Rectal smooth muscle tissue (tissue), 1 donor: Measurements from ENCODE around the gene ROBO1.
"Not testable (repeated sequence)": the region's sequence is repeated elsewhere in the genome, so short reads cannot be mapped to it uniquely, and the experiment has no call there.

ENCODE experiments used
- H3K27ac ChIP-seq: one replicate; pipeline ENCODE4 v1.7.0; 2013; ENCODE audit warnings: low read depth, low read length, inconsistent platforms
- H3K27me3 ChIP-seq: one replicate; pipeline ENCODE4 v1.7.0; 2013; ENCODE audit warnings: low read length; ENCODE audit not compliant: control insufficient read depth, insufficient read depth
- H3K36me3 ChIP-seq: one replicate; pipeline ENCODE4 v1.7.0; 2013; ENCODE audit warnings: low read length; ENCODE audit not compliant: control insufficient read depth, insufficient read depth
- H3K4me1 ChIP-seq: one replicate; pipeline ENCODE4 v1.7.0; 2013; ENCODE audit warnings: low read length; ENCODE audit not compliant: control insufficient read depth, insufficient read depth
- H3K4me3 ChIP-seq: one replicate; pipeline ENCODE4 v1.7.0; 2013; ENCODE audit warnings: low read length
- H3K9ac ChIP-seq: one replicate; pipeline ENCODE4 v1.7.0; 2013; ENCODE audit warnings: low read length

ROBO1 gene

DNA sequence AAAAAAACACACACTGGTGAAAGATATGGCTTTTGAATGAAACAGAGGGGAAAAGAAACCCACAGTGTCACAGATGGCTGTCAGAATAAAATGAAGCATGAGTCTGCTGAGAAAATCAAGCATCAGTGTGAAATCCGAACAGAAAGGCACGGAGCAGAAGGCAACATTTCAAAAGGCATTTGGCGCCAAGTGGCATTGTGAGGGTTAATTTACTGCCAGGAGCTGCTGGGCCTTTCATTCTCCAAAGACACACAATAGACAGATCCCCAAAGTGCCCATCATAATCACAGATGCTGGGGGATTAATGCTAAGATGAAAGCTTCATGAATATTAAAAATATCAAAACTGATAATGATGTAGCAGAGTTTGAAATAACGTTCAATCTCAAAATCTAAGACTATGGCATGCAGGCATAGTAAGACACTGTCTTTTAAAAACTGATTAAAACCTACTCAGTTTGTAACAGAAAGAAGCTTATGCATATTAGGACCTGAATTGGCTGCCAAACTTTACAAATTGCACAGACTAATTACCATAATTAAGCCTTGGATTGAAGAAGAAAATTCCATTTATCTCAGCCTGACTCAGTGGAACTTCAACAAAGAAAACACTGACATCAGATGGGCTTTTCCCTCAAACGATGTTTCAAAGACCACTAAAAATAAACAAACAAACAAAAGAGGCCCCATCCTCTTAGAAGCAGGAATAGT, 589.2 kb downstream of the ROBO1 start:
- H3K4me1 ChIP-seq: peaks cover 2% of the 10 kb centered on the region
- no peak overlapping the region for H3K27ac ChIP-seq
- no peaks in the 10 kb centered on the region for H3K36me3 ChIP-seq
- no peak overlapping the region for H3K4me3 ChIP-seq
- no peaks in the 10 kb centered on the region for H3K27me3 ChIP-seq
- H3K9ac ChIP-seq: no peak overlapping the region

DNA sequence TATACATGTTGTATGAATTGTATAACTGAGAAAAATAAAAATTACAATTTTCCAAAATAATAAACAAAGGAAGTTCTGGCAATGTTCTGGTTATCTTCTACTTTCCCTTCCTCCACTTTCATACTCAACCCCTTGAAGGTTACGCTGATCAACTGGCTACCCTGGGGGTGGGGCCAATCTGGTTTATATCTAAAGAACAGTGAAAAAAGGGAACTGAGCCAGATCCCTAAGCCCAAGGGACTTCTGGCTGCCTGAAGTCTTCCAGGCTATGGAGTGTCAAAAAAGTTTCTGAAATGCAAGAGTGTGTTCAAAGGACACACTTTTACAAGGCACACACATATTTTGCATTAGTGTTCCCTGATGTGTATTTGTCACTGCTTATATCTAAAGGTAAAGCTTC, 591.9 kb downstream of the ROBO1 start:
- Histone ChIP-seq H3K9ac (no peak overlapping the region), H3K27me3 (no peaks in the 10 kb centered on the region), H3K4me1 (peaks cover 2% of the 10 kb centered on the region), H3K27ac (no peak overlapping the region), H3K4me3 (no peak overlapping the region), H3K36me3 (no peaks in the 10 kb centered on the region)

DNA sequence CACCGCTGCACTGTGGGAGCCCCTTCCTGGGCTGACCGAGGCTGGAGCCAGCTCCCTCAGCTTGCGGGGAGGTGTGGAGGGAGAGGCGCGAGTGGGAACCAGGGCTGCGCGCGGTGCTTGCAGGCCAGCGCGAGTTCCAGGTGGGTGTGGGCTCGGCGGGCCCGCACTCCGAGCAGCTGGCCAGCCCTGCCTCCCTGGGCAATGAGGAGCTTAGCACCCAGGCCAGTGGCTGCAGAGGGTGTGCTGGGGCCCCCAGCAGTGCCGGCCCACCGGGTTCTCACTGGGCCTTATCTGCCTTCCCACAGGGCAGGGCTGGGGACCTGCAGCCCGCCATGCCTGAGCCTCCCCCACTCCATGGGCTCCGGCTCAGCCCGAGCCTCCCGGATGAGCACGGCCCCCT, 594.5 kb downstream of the ROBO1 start:
- H3K27ac ChIP-seq, H3K27me3 ChIP-seq: not testable (repeated sequence)

DNA sequence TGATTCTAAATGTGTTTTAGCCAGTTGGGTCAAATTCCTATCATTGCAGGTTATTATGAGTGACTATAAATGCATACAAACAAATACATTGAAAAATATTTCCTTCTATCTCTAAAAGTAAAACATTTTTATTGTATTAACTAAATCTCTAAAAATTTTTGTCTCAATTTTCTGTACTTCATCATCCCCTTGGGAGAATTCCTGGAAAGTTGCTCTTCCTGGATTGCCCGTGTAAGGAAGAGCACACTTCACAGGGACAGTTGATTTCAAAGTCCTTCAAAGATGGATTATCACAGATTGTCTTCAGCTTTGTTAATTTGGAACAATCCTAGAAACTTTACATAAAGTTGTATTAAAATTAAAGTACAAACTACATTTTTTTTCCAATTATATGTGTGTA, 595.6 kb downstream of the ROBO1 start:
- no peak overlapping the region for H3K4me3 ChIP-seq
- no peaks in the 10 kb centered on the region for H3K36me3 ChIP-seq
- no peak overlapping the region for H3K27ac ChIP-seq
- H3K4me1 ChIP-seq: peaks cover 8% of the 10 kb centered on the region
- no peak overlapping the region for H3K9ac ChIP-seq
- H3K27me3 ChIP-seq: no peaks in the 10 kb centered on the region

More for the DNA sequence above, 594.5 kb downstream of the ROBO1 start:
- H3K4me3 ChIP-seq, H3K4me1 ChIP-seq, H3K9ac ChIP-seq, H3K36me3 ChIP-seq: not testable (repeated sequence)

DNA sequence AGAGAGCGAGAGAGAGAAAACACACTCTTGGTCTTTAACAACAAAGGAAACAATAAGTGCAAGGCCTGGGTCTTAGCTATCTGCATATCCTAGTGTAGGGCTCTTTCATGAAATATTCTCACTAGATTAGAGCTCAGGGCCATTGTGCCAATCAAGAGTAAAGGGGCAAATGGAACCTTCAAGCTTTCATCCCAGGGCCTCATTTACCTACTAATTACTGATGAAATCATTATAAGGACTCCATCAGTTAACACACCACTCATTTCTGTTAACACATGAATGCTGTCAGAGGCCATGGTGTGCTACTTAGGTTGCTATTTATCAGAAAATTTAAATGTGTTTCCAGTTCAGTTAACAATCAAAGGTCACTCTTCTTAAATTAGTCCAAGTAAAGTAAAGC, 597.8 kb downstream of the ROBO1 start:
- H3K9ac ChIP-seq: no peak overlapping the region
- H3K27ac ChIP-seq: no peak overlapping the region
- peaks cover 5% of the 10 kb centered on the region for H3K4me1 ChIP-seq
- no peaks in the 10 kb centered on the region for H3K27me3 ChIP-seq
- H3K36me3 ChIP-seq: no peaks in the 10 kb centered on the region
- no peak overlapping the region for H3K4me3 ChIP-seq

DNA sequence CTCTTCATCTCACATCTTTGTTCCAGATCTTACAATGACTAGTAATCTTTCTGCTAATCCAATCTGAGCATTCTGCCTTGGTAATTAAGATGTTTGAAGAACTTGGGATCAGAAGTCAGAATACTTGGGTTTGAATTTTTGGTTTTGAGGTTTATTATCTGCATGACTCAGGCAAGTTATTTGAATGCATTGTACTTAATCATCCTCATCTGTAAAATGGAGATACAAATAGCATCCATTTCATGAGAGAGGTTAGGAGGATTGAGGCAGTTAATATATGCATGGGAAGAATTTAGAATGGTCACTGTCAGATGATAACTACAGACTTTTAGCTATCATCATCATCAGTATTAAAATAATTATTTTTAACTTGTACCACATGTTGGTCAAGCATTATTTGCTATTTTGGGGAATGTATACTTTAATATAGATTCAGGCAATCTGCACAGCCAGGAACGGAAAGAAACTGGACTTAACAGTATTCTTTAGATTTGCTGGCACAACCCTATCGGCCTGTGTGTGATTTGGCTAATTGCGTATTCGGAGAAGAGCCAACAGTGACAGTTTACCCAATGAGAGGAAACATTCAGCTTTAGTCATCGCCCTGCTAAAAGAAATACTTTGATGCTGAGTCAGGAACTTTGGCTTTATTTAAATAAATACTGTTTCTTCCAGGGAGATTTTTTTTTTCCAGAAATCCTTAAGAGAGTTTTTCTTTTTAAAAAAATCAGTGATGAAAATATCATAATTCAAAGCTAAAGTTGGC, 600.0 kb downstream of the ROBO1 start:
- Histone ChIP-seq H3K4me3 (no peak overlapping the region), H3K4me1 (peaks cover 5% of the 10 kb centered on the region), H3K36me3 (no peaks in the 10 kb centered on the region), H3K27me3 (no peaks in the 10 kb centered on the region), H3K9ac (no peak overlapping the region), H3K27ac (no peak overlapping the region)

DNA sequence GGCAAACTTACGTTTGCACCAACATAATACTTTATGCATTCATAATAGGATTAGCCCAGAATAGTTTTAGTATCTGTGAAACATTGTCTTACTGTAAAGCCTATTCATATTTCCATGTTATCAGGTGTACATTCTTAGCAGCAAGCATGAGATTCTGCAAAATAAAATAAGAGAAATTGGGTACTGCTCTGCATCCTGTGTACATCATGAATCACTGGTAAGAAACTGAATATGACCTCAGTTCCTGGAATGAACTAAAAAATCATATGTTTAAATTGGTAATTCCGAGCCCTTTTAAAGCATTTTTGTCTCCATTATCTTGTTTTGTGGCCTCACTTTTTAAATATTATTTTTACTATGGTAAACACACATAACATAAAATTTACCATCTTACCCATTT, 605.1 kb downstream of the ROBO1 start:
- no peaks in the 10 kb centered on the region for H3K36me3 ChIP-seq
- no peak overlapping the region for H3K27ac ChIP-seq
- H3K27me3 ChIP-seq: no peaks in the 10 kb centered on the region
- H3K4me1 ChIP-seq: peaks cover 1% of the 10 kb centered on the region
- H3K4me3 ChIP-seq: no peak overlapping the region
- H3K9ac ChIP-seq: no peak overlapping the region

DNA sequence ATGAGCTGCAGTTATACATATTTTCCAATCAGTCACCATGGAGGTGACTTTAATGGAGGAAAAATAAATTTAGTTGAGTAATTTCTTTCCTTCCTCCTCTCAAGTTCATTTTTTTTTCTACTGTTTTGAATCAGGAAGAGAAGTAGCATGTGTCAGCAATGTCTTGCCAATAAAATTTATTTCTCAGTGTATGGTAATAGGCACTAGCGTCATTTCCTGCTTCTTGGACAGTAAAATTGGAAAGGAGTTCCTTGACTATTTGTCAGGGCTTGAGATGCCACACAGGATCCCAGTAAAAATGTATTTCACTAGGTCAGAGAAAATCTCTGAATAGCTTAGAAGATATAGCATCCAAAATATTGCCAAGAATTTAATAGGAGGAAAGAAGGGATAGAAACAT, 605.9 kb downstream of the ROBO1 start:
- Histone ChIP-seq H3K9ac (no peak overlapping the region), H3K4me3 (no peak overlapping the region), H3K27me3 (no peaks in the 10 kb centered on the region), H3K36me3 (no peaks in the 10 kb centered on the region), H3K4me1 (no peaks in the 10 kb centered on the region), H3K27ac (no peak overlapping the region)

DNA sequence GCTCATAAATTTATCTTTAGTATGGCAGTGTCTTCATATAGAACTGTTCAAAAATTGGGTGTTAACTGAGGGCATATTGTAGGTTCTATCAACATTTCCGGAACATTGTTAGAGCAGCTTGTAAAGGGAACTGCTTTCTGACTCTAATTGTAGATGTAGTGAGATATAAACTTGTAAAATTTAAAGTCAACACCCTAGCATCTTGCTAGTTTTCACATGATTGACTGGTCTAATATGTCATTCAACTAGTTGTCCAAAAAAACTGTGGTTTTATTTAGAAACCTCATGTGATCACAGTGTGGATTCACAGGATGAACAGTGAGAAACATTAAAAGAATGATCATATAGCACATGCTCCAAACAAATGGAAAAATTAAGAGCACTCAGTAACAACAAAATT, 607.4 kb downstream of the ROBO1 start:
- Histone ChIP-seq H3K4me1 (no peaks in the 10 kb centered on the region), H3K27me3 (no peaks in the 10 kb centered on the region), H3K36me3 (no peaks in the 10 kb centered on the region), H3K9ac (no peak overlapping the region), H3K27ac (no peak overlapping the region), H3K4me3 (no peak overlapping the region)

DNA sequence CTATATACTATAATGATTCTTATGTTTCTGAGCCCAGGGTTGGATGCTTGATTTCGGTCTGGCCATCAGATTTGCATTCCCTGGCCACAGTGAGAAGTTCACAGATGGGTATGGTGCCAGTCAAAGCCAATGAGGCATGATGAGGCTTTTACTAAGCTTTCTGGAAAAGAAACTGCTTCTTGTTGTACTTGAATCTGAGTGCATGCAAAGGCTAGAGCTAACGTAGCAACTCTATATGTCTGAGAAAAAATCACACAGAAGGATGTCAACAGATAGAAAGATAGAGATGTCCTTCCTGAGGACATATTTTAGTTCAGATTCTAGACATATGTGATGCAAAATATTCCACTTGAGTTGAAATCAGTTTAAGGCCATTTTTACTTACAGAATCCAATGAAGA, 608.1 kb downstream of the ROBO1 start:
- Histone ChIP-seq H3K36me3 (no peaks in the 10 kb centered on the region), H3K27ac (no peak overlapping the region), H3K9ac (no peak overlapping the region), H3K4me1 (no peaks in the 10 kb centered on the region), H3K4me3 (no peak overlapping the region), H3K27me3 (no peaks in the 10 kb centered on the region)

DNA sequence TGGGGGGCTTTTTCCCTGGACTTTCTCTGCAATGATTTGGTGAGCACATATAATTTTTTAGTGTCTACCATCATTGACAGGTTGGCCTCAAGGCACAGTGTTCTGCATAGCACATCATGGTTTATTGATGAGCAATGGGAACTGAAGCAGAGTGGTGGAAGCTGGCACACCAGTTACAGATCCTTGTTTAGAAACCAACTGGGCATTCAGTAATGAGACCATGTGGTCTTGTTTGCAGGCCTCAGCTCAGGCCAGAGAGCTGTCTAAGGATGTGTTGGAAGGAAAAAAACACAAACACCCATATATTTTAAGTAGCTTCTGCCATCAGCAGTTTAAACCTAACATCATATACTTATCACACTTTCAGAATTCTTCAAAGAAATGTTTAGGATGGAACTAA, 610.6 kb downstream of the ROBO1 start:
- Histone ChIP-seq H3K9ac (no peak overlapping the region), H3K27me3 (no peaks in the 10 kb centered on the region), H3K36me3 (no peaks in the 10 kb centered on the region), H3K4me3 (no peak overlapping the region), H3K4me1 (no peaks in the 10 kb centered on the region), H3K27ac (no peak overlapping the region)

DNA sequence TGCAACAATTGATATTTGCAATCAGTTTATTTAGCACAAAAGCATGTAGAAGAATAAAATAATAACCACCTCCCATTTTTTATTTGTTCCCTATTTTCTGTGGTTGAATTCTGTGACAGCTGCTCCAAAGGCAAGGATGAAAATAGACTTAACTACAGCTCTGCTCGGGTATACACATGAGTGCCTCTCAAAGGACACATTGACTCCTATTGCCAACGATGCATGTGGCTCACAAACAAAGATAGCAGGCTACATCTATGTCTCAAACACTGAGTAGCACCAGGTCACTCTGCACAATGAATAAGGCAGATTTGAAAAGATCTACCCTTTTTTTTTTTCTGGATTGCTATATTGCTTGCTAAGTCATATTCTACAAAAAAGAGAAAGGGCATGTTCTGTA, 612.9 kb downstream of the ROBO1 start:
- no peak overlapping the region for H3K9ac ChIP-seq
- H3K36me3 ChIP-seq: no peaks in the 10 kb centered on the region
- no peak overlapping the region for H3K27ac ChIP-seq
- no peak overlapping the region for H3K4me3 ChIP-seq
- no peaks in the 10 kb centered on the region for H3K27me3 ChIP-seq
- H3K4me1 ChIP-seq: no peaks in the 10 kb centered on the region

DNA sequence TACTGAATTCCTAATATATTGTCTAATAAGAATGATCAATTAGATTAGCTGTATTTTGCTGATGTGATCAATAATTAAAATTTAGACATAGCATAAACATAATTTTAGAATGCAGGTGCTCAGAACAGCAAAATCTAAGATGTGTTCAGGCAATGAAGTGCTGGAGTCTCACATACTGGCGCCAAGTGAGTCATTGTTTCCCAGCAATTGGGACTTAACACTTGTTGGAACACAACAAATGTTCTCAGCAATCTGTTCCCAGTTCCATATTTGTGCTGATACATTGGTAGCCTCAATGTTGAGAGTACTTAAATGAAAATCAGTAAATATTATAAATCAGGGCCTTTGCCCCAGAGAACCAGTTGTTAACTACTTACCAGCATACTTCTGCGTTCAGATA, 619.0 kb downstream of the ROBO1 start:
- no peak overlapping the region for H3K9ac ChIP-seq
- no peaks in the 10 kb centered on the region for H3K27me3 ChIP-seq
- H3K4me1 ChIP-seq: no peaks in the 10 kb centered on the region
- H3K27ac ChIP-seq: no peak overlapping the region
- no peaks in the 10 kb centered on the region for H3K36me3 ChIP-seq
- no peak overlapping the region for H3K4me3 ChIP-seq
